HG03520 (cell line): ENCODE measurements around the gene RAB11A.

ENCODE experiments used
- ATAC-seq: cut with Tn5 transposase; IDR thresholded peaks from one replicate; pipeline ENCODE4 v1.9.1; 2021; ENCODE audit warnings: mild to moderate bottlenecking, moderate library complexity; ENCODE audit not compliant: unreplicated experiment

Gene RAB11A

GRCh38 chr15:65937476-65937875 is 68.2 kb downstream of the RAB11A start:
- no peak for ATAC-seq

GRCh38 chr15:65938604-65939003 is 69.3 kb downstream of the RAB11A start:
- ATAC-seq = no peak

GRCh38 chr15:65939901-65940617 is 70.8 kb downstream of the RAB11A start:
- no peak for ATAC-seq

GRCh38 chr15:65940618-65940909 is 71.3 kb downstream of the RAB11A start:
- no peak for ATAC-seq
